Activated B cell treated with CpG ODN at 0.5 μM for 24 hours (primary cell): ENCODE data around the gene NFKBIZ. TPM values are rescaled to one million over a fixed set of nuclear protein-coding genes. Genes with fewer than 3 reads are reported as not detected.

ENCODE experiments used
- ATAC-seq: fragments of 200-7000 bp; cut with Tn5 transposase; one replicate; pipeline ENCODE4 v1.10.0; 2021; ENCODE audit warnings: low read depth, mild to moderate bottlenecking, moderate library complexity
- CTCF ChIA-PET: fragments of 350-600 bp; sonication (Branson Sonifier 250); formaldehyde crosslinking; loops from one replicate; lab custom pipeline; 2021; ENCODE audit warnings: antibody characterized with exemption; lab: Charles Lee
- POLR2A ChIA-PET: fragments of 350-600 bp; sonication (Branson Sonifier 250); formaldehyde crosslinking; loops from one replicate; lab custom pipeline; 2021; ENCODE audit warnings: antibody characterized with exemption; lab: Charles Lee
- DNase-seq: peaks from one replicate; pipeline ENCODE4 v3.0.0; 2022
- H3K27ac Mint-ChIP-seq: one replicate; pipeline ENCODE4 v1.8.0; 2020; ENCODE audit warnings: mixed read lengths
- H3K27me3 Mint-ChIP-seq: one replicate; pipeline ENCODE4 v1.8.0; 2021; ENCODE audit warnings: mixed read lengths
- H3K36me3 Mint-ChIP-seq: one replicate; pipeline ENCODE4 v1.8.0; 2021; ENCODE audit warnings: low read depth, mixed read lengths
- H3K4me1 Mint-ChIP-seq: one replicate; pipeline ENCODE4 v1.8.0; 2021; ENCODE audit warnings: mixed read lengths
- H3K4me3 Mint-ChIP-seq: one replicate; pipeline ENCODE4 v1.8.0; 2020; ENCODE audit warnings: mild to moderate bottlenecking, mixed read lengths
- H3K9me3 Mint-ChIP-seq: one replicate; pipeline ENCODE4 v1.8.0; 2020; ENCODE audit warnings: mixed read lengths
- intact Hi-C: fragments of 100-400 bp; cut with micrococcal nuclease; formaldehyde crosslinking; loops from one replicate; pipeline ENCODE4 v1.15.1; 2024
- total RNA-seq: library from RNA; stranded (reverse); gene quantifications from 2 replicates; pipeline ENCODE4 v1.2.3, GENCODE V29; 2022
- TF ChIP-seq, protein P1 (sequence below): fragments of 200-600 bp; IDR thresholded peaks from one replicate; pipeline ENCODE4 v1.8.0; 2022; ENCODE audit warnings: antibody characterized with exemption, mild to moderate bottlenecking

NFKBIZ gene
- total RNA-seq, 1 donor from 2014 or later, result 421 TPM

DNA sequence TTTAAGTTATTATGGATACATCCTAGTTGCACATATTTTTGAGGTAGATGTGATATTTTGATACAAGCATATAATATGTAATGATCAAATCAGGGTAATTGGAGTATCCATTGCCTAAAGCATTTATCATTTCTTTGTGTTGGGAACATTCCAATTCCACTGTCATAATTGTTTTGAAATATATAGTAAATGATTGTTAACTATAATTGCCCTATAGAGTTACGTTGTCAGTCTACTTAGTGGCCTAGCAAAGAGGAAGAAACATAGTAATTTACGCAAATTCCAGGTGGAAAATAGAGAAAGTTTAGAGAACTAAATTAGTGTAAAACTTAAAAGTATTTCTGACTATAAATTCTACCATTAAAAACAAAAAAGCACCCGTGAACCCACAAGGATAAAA lies 45.4 kb upstream of the NFKBIZ start:
- Mint-ChIP-seq H3K36me3 (peaks cover 46% of the 10 kb centered on the region), H3K27me3 (no peaks in the 10 kb centered on the region), H3K27ac (no peak overlapping the region), H3K9me3 (no peaks in the 10 kb centered on the region), H3K4me1 (peaks cover 8% of the 10 kb centered on the region), H3K4me3 (no peak overlapping the region)
- ChIA-PET POLR2A (interaction anchor here (2.2 kb wide), 1 partner anchor 421 kb away, joined by 9 read pairs; no protein-coding TSS in a partner anchor), CTCF (interaction anchor here (0.9 to 17.3 kb wide), 8 partner anchors 11 to 733 kb away, joined by 3 to 847 read pairs (median 4); no protein-coding TSS in a partner anchor)
- TF ChIP-seq, protein P1, sequence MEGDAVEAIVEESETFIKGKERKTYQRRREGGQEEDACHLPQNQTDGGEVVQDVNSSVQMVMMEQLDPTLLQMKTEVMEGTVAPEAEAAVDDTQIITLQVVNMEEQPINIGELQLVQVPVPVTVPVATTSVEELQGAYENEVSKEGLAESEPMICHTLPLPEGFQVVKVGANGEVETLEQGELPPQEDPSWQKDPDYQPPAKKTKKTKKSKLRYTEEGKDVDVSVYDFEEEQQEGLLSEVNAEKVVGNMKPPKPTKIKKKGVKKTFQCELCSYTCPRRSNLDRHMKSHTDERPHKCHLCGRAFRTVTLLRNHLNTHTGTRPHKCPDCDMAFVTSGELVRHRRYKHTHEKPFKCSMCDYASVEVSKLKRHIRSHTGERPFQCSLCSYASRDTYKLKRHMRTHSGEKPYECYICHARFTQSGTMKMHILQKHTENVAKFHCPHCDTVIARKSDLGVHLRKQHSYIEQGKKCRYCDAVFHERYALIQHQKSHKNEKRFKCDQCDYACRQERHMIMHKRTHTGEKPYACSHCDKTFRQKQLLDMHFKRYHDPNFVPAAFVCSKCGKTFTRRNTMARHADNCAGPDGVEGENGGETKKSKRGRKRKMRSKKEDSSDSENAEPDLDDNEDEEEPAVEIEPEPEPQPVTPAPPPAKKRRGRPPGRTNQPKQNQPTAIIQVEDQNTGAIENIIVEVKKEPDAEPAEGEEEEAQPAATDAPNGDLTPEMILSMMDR, result no peak
- DNase-seq, result no peak
- intact Hi-C loops, result loop anchor here (1.0 kb wide), 2 partner anchors 109 to 732 kb away; no protein-coding TSS in a partner anchor
- ATAC-seq, result no peak

DNA sequence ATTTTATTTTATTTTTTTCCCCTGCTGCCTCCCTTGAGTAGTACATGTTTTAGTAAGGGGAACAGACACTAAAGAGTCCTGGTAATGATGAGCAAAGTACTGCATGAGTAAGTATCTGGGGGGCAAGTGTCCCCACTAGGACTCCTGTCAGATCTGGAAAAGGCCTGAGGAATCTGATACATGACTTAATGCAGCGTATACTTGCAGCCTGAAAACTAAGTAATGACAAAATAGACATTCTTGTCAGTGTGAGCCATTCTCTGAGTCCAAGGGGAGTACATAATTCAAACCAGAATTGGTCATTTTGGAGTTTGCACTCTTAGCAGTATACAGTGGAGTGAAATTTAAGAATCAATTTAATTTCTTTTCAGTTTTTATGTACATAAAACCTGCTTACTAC lies 42.8 kb upstream of the NFKBIZ start:
- peaks cover 28% of the 10 kb centered on the region for H3K4me1 Mint-ChIP-seq
- intact Hi-C loops, result no loop called here
- H3K36me3 Mint-ChIP-seq, result peaks cover 32% of the 10 kb centered on the region
- H3K27me3 Mint-ChIP-seq, result no peaks in the 10 kb centered on the region
- TF ChIP-seq, protein P1, result no peak
- DNase-seq, result no peak
- H3K9me3 Mint-ChIP-seq, result no peaks in the 10 kb centered on the region
- H3K27ac Mint-ChIP-seq, result no peak overlapping the region
- ATAC-seq, result no peak
- CTCF ChIA-PET, result interaction anchor here (0.7 to 17.3 kb wide), 4 partner anchors 7 to 419 kb away, joined by 3 to 847 read pairs (median 6); no protein-coding TSS in a partner anchor
- no peak overlapping the region for H3K4me3 Mint-ChIP-seq
- POLR2A ChIA-PET, result interaction anchor here (0.5 kb wide), 1 partner anchor 424 kb away, joined by 3 read pairs; no protein-coding TSS in a partner anchor

DNA sequence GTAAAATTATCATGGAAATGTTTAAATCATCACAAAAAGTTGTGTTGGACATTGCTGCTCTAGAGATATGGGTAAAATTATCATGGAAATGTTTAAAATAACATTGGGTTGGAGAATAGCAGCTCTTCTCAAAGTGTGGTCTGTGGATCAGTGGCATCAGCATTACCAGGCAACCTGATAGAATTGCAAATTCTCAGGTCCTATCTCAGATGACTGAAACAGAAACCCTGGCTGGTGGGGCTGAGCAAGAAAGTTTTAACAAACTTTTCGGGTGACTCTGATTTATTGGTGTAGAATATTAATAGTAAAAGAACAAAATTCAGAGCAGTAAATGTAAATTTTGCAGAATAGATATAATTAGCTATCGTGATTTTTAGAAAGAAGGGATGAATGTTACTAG lies 41.4 kb upstream of the NFKBIZ start:
- Mint-ChIP-seq H3K9me3 (no peaks in the 10 kb centered on the region), H3K4me1 (peaks cover 31% of the 10 kb centered on the region), H3K4me3 (no peak overlapping the region), H3K36me3 (peaks cover 25% of the 10 kb centered on the region), H3K27me3 (no peaks in the 10 kb centered on the region), H3K27ac (no peak overlapping the region)
- TF ChIP-seq, protein P1, result no peak
- ChIA-PET POLR2A (interaction anchor here (0.8 to 1.3 kb wide), 4 partner anchors 41 to 418 kb away, joined by 3 to 6 read pairs (median 4); partner anchors contain the start of gene NFKBIZ), CTCF (interaction anchor here (1.2 to 17.3 kb wide), 4 partner anchors 418 to 731 kb away, joined by 4 to 847 read pairs (median 7); no protein-coding TSS in a partner anchor)
- no peak for DNase-seq
- intact Hi-C loops, result no loop called here
- no peak for ATAC-seq

DNA sequence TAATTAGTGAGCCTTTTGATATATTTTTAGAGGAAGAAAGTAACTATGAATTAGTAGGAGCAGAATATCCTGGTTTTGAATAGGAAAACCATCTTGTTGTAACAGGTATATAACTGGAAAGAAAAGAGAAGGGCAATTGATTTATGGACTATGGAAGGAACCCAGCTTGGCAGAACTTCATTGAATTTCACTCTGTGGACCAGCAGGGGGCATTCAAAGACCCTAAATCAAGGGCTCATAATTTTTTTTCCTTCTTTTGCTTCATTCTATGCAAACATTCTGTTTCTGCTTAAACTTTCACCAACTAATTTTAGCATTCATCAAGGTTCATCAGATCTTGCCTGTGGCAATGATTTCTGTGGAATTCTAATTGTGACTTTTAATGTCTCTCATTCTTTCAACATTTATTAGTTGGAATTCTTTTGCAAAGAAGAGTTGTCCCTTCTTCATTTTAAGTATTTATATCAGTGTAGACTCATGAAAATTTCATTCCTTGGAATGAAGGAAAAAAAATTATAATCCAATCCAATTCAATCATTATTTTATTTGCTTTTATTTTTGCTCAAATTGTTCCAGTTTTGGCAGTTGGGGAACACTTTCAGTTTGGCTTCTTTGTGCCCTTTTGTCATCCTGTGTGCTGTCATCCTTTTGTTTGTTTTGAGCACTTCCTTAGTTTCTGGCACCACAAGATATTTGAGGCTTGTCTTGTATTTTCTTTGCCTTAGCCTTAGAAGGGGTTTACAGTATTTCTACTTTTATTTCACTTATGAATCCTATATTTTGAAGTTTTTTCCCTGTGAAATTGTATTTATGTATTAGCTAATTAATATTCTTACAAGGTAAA lies 39.9 kb upstream of the NFKBIZ start:
- no peak overlapping the region for H3K27ac Mint-ChIP-seq
- POLR2A ChIA-PET, result interaction anchor here (0.6 to 2.4 kb wide), 7 partner anchors 9 to 725 kb away, joined by 3 to 23 read pairs (median 3); no protein-coding TSS in a partner anchor
- ATAC-seq, result peak; percentile 82

More for the DNA sequence above, 39.9 kb upstream of the NFKBIZ start:
- Mint-ChIP-seq H3K27me3 (no peaks in the 10 kb centered on the region), H3K4me3 (no peak overlapping the region), H3K9me3 (no peaks in the 10 kb centered on the region), H3K36me3 (peaks cover 12% of the 10 kb centered on the region), H3K4me1 (peaks cover 37% of the 10 kb centered on the region)
- CTCF ChIA-PET, result interaction anchor here (0.5 to 17.3 kb wide), 15 partner anchors 8 to 730 kb away, joined by 3 to 847 read pairs (median 4); partner anchors contain the start of gene NFKBIZ
- intact Hi-C loops, result loop anchor here (1.0 to 5.0 kb wide), 4 partner anchors 128 to 864 kb away; no protein-coding TSS in a partner anchor
- no peak for DNase-seq
- TF ChIP-seq, protein P1, result peak; percentile 59
